SK-N-SH (cell line): ENCODE data around the gene TXN2. TPM values are rescaled to one million over a fixed set of nuclear protein-coding genes. Genes with fewer than 3 reads are reported as not detected.

Experiments
- CTCF ChIA-PET: fragments of 300-600, 350-600 bp; formaldehyde crosslinking; extraction: SDS; loops from one replicate; lab custom pipeline; 2021; lab: Yijun Ruan, JAX
- POLR2A ChIA-PET: fragments of 350-600 bp; sonication (Branson Sonifier 250); formaldehyde crosslinking; extraction: SDS; loops from one replicate; lab custom pipeline; 2020; ENCODE audit warnings: antibody characterized with exemption, inconsistent platforms; lab: Yijun Ruan, JAX
- DNase-seq: peaks from one replicate; pipeline ENCODE4 v3.0.0; 2012
- H2AFZ ChIP-seq: fragments of 200-600 bp; sonication (generic); 2 replicates; pipeline ENCODE4 v1.8.1; 2016; ENCODE audit warnings: antibody characterized with exemption, mild to moderate bottlenecking, low read depth
- H3F3A ChIP-seq: fragments of 200-600 bp; sonication (generic); replicated peaks from 2 replicates; pipeline ENCODE3; 2016; ENCODE audit warnings: antibody characterized with exemption, mild to moderate bottlenecking; ENCODE audit not compliant: insufficient read depth
- H3K27ac ChIP-seq, 2 experiments: fragments of 200-500 bp in 1 of 2; fragments of 200-600 bp in 1 of 2; sonication (Bioruptor generic) in 1 of 2; sonication (generic), shearing (Covaris generic) in 1 of 2; 2 replicates each; pipeline versions ENCODE4 v1.5.1 to v1.6.1; 2014 to 2016; ENCODE audit warnings: low read depth in 2 of 2, inconsistent platforms in 1 of 2, low read length in 1 of 2, mild to moderate bottlenecking in 1 of 2, mixed read lengths in 1 of 2
- H3K27me3 ChIP-seq: fragments of 200-600 bp; sonication (generic), shearing (Covaris generic); 2 replicates; pipeline ENCODE4 v1.6.1; 2016; ENCODE audit warnings: mixed run types; ENCODE audit not compliant: insufficient read depth
- H3K36me3 ChIP-seq, 2 experiments: fragments of 200-500 bp in 1 of 2; fragments of 200-600 bp in 1 of 2; sonication (Bioruptor generic) in 1 of 2; sonication (generic) in 1 of 2; replicated peaks in 1 of 2; 2 replicates each; pipeline versions ENCODE3 to v1.5.1; 2014 to 2016; ENCODE audit warnings: low read length in 1 of 2, mild to moderate bottlenecking in 1 of 2; ENCODE audit not compliant: insufficient read depth in 2 of 2, control insufficient read depth in 1 of 2
- H3K4me1 ChIP-seq, 2 experiments: fragments of 200-500 bp in 1 of 2; fragments of 200-600 bp in 1 of 2; sonication (Bioruptor generic) in 1 of 2; sonication (generic), shearing (Covaris generic) in 1 of 2; 2 replicates each; pipeline versions ENCODE4 v1.5.1 to v1.6.1; 2014 to 2016; ENCODE audit warnings: low read depth in 1 of 2, low read length in 1 of 2, mixed run types in 1 of 2; ENCODE audit not compliant: insufficient read depth in 2 of 2, control insufficient read depth in 1 of 2
- H3K4me2 ChIP-seq: fragments of 200-600 bp; sonication (generic), shearing (Covaris generic); 2 replicates; pipeline ENCODE4 v1.6.1; 2017; ENCODE audit warnings: mixed run types
- H3K4me3 ChIP-seq, 2 experiments: fragments of 200-500 bp in 1 of 2; fragments of 200-600 bp in 1 of 2; sonication (Bioruptor generic) in 1 of 2; sonication (generic), shearing (Covaris generic) in 1 of 2; 2 replicates each; pipeline versions ENCODE4 v1.5.1 to v1.8.1; 2014 to 2016; ENCODE audit warnings: low read depth in 2 of 2, inconsistent platforms in 1 of 2, low read length in 1 of 2, mild to moderate bottlenecking in 1 of 2, mixed read lengths in 1 of 2, moderate library complexity in 1 of 2
- H3K79me2 ChIP-seq: fragments of 200-600 bp; sonication (generic); 2 replicates; pipeline ENCODE4 v1.8.1; 2017; ENCODE audit warnings: mild to moderate bottlenecking; ENCODE audit not compliant: insufficient read depth
- H3K9ac ChIP-seq: fragments of 200-600 bp; sonication (generic); 2 replicates; pipeline ENCODE4 v1.6.1; 2017; ENCODE audit warnings: mixed run types
- H3K9me2 ChIP-seq: fragments of 200-600 bp; sonication (generic); 2 replicates; pipeline ENCODE4 v1.6.1; 2017; ENCODE audit warnings: mixed run types
- H3K9me3 ChIP-seq: fragments of 200-600 bp; sonication (generic); 2 replicates; pipeline ENCODE4 v1.6.1; 2017; ENCODE audit warnings: mixed run types, mild to moderate bottlenecking, moderate library complexity
- H4K20me1 ChIP-seq: fragments of 200-600 bp; sonication (generic); 2 replicates; pipeline ENCODE4 v1.6.1; 2017; ENCODE audit warnings: mild to moderate bottlenecking, mixed run types; ENCODE audit not compliant: insufficient read depth
- CHD2 ChIP-seq: fragments of 150-350 bp; IDR thresholded peaks from 2 replicates; pipeline ENCODE4 v1.6.1; 2018; ENCODE audit warnings: low read length; ENCODE audit not compliant: partially characterized antibody
- ELF1 ChIP-seq: IDR thresholded peaks from 2 replicates; pipeline ENCODE4 v1.4.0; 2012
- EP300 ChIP-seq, 2 experiments: IDR thresholded peaks; 2 replicates each; pipeline versions ENCODE4 v1.4.0 to v1.6.1; 2012; ENCODE audit warnings: borderline replicate concordance in 1 of 2, low read depth in 1 of 2, low read length in 1 of 2
- FOXJ3 ChIP-seq: sonication (generic); formaldehyde crosslinking; IDR thresholded peaks from 2 replicates; pipeline ENCODE4 v1.5.1; 2020; ENCODE audit warnings: mild to moderate bottlenecking, missing genetic modification reagents
- GABPA ChIP-seq: IDR thresholded peaks from 2 replicates; pipeline ENCODE4 v1.4.0; 2012; ENCODE audit warnings: low read depth, mild to moderate bottlenecking
- IRF3 ChIP-seq: fragments of 150-350 bp; IDR thresholded peaks from 2 replicates; pipeline ENCODE4 v1.6.1; 2016; ENCODE audit warnings: mild to moderate bottlenecking, low read depth, low read length
- MEF2A ChIP-seq: IDR thresholded peaks from 2 replicates; pipeline ENCODE4 v1.4.0; 2012; ENCODE audit warnings: low read depth, borderline replicate concordance
- NFIC ChIP-seq: IDR thresholded peaks from 2 replicates; pipeline ENCODE4 v1.4.0; 2012; ENCODE audit warnings: borderline replicate concordance
- POLR2AphosphoS5 ChIP-seq: IDR thresholded peaks from 2 replicates; pipeline ENCODE4 v1.6.1; 2012; ENCODE audit warnings: low read depth, low read length
- RCOR1 ChIP-seq: fragments of 150-350 bp; IDR thresholded peaks from 2 replicates; pipeline ENCODE4 v1.6.1; 2017; ENCODE audit warnings: antibody characterized with exemption, low read length
- REST ChIP-seq: IDR thresholded peaks from 2 replicates; pipeline ENCODE4 v1.6.1; 2012; ENCODE audit warnings: mild to moderate bottlenecking, low read depth, low read length, moderate library complexity
- RXRA ChIP-seq: IDR thresholded peaks from 2 replicates; pipeline ENCODE4 v1.4.0; 2012; ENCODE audit warnings: low read depth, mild to moderate bottlenecking, borderline replicate concordance
- TAF1 ChIP-seq: IDR thresholded peaks from 2 replicates; pipeline ENCODE4 v1.6.1; 2012; ENCODE audit warnings: low read depth, mild to moderate bottlenecking, low read length, moderate library complexity, borderline replicate concordance
- TEAD4 ChIP-seq: IDR thresholded peaks from 2 replicates; pipeline ENCODE4 v1.4.0; 2012; ENCODE audit warnings: mild to moderate bottlenecking, borderline replicate concordance; ENCODE audit not compliant: insufficient read depth
- YY1 ChIP-seq: IDR thresholded peaks from 2 replicates; pipeline ENCODE4 v1.4.0; 2012; ENCODE audit warnings: low read depth, mild to moderate bottlenecking
- ZBTB33 ChIP-seq: IDR thresholded peaks from 2 replicates; pipeline ENCODE4 v1.4.0; 2012; ENCODE audit warnings: low read depth, borderline replicate concordance
- WGBS: methylation state at CpG from one replicate; pipeline ENCODE4 v1.1.6; 2017; ENCODE audit warnings: low lambda C conversion rate; 5-methylcytosine and 5-hydroxymethylcytosine counted together
- polyA plus RNA-seq, 3 experiments: library from polyadenylated mRNA; depleted of rRNA; stranded (reverse); fragments of >200 nt; gene quantifications; 2 replicates each; pipeline ENCODE4 v1.2.3, GENCODE V29; 2012
- TF ChIP-seq, protein P1 (sequence below): IDR thresholded peaks from 2 replicates; pipeline ENCODE4; 2012
- TF ChIP-seq, protein P2 (sequence below): fragments of 200-600 bp; sonication (generic); IDR thresholded peaks from 2 replicates; pipeline ENCODE4 v1.6.1; 2017; ENCODE audit warnings: antibody characterized with exemption, mild to moderate bottlenecking, moderate library complexity

TXN2 gene
- polyA plus RNA-seq, 1 of the 3 experiments (the other 2 are of a cell fraction) = 251 TPM

GRCh38 chr22:36512333-36512732 is 30.9 kb upstream of the TXN2 start:
- no peak overlapping the region for H3K4me3 ChIP-seq
- H3K9me3 ChIP-seq = no peaks in the 10 kb centered on the region
- H3K79me2 ChIP-seq = no peaks in the 10 kb centered on the region
- ChIA-PET CTCF (interaction anchor here (1.0 to 3.3 kb wide), 2 partner anchors 10 to 19 kb away, joined by 3 to 21 read pairs; no protein-coding TSS in a partner anchor), POLR2A (interaction anchor here (0.7 to 1.2 kb wide), 2 partner anchors 17 to 86 kb away, joined by 3 to 5 read pairs; partner anchors contain the start of gene EIF3D)
- 89% methylated on average over 7 of the region's 8 CpGs for WGBS
- peaks cover 53% of the 10 kb centered on the region for H3F3A ChIP-seq
- peaks cover 0 to 3% of the 10 kb centered on the region in 2 experiments; a peak in 2 of 4 replicates for H3K4me1 ChIP-seq
- no peak overlapping the region for H3K27ac ChIP-seq
- H2AFZ ChIP-seq = no peak overlapping the region
- no peak overlapping the region for H3K4me2 ChIP-seq
- DNase-seq = no peak
- TF ChIP-seq TAF1 = no peak
- TF ChIP-seq TEAD4 = no peak
- TF ChIP-seq NFIC = no peak
- TF ChIP-seq ZBTB33 = no peak
- TF ChIP-seq POLR2AphosphoS5 = no peak
- TF ChIP-seq ELF1 = no peak
- TF ChIP-seq YY1 = no peak
- no peak for TF ChIP-seq GABPA
- TF ChIP-seq IRF3 = no peak
- no peak for TF ChIP-seq MEF2A
- TF ChIP-seq, protein P1, sequence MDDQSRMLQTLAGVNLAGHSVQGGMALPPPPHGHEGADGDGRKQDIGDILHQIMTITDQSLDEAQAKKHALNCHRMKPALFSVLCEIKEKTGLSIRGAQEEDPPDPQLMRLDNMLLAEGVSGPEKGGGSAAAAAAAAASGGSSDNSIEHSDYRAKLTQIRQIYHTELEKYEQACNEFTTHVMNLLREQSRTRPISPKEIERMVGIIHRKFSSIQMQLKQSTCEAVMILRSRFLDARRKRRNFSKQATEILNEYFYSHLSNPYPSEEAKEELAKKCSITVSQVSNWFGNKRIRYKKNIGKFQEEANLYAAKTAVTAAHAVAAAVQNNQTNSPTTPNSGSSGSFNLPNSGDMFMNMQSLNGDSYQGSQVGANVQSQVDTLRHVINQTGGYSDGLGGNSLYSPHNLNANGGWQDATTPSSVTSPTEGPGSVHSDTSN = no peak
- no peak for TF ChIP-seq EP300 (IDR thresholded peaks at IDR 0.05; ENCODE audit: borderline replicate concordance in 1 of 2, low read depth in 1 of 2, low read length in 1 of 2)
- TF ChIP-seq, protein P2, sequence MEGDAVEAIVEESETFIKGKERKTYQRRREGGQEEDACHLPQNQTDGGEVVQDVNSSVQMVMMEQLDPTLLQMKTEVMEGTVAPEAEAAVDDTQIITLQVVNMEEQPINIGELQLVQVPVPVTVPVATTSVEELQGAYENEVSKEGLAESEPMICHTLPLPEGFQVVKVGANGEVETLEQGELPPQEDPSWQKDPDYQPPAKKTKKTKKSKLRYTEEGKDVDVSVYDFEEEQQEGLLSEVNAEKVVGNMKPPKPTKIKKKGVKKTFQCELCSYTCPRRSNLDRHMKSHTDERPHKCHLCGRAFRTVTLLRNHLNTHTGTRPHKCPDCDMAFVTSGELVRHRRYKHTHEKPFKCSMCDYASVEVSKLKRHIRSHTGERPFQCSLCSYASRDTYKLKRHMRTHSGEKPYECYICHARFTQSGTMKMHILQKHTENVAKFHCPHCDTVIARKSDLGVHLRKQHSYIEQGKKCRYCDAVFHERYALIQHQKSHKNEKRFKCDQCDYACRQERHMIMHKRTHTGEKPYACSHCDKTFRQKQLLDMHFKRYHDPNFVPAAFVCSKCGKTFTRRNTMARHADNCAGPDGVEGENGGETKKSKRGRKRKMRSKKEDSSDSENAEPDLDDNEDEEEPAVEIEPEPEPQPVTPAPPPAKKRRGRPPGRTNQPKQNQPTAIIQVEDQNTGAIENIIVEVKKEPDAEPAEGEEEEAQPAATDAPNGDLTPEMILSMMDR = no peak
- TF ChIP-seq RCOR1 = no peak
- TF ChIP-seq CHD2 = no peak
- TF ChIP-seq REST = no peak
- no peak for TF ChIP-seq RXRA
- TF ChIP-seq FOXJ3 (CRISPR knock-in tag) = no peak
- H3K9ac ChIP-seq = no peak overlapping the region
- H3K27me3 ChIP-seq = no peaks in the 10 kb centered on the region
- peaks cover 4% of the 10 kb centered on the region; the same call in 1 of the 2 replicates for H4K20me1 ChIP-seq
- peaks cover 57 to 62% of the 10 kb centered on the region in 2 experiments for H3K36me3 ChIP-seq
- no peaks in the 10 kb centered on the region for H3K9me2 ChIP-seq
